SK-N-SH (cell line): ENCODE measurements around the gene IFNL3.
"Not testable (repeated sequence)": the region's sequence is repeated elsewhere in the genome, so short reads cannot be mapped to it uniquely, and the experiment has no call there.

ENCODE experiments used
- CTCF ChIP-seq: fragments of 200-600 bp; sonication (generic); IDR thresholded peaks from 2 replicates; pipeline ENCODE4 v1.6.1; 2017; ENCODE audit warnings: antibody characterized with exemption, mild to moderate bottlenecking, moderate library complexity
- GABPA ChIP-seq: IDR thresholded peaks from 2 replicates; pipeline ENCODE4 v1.4.0; 2012; ENCODE audit warnings: low read depth, mild to moderate bottlenecking
- JUND ChIP-seq: IDR thresholded peaks from 2 replicates; pipeline ENCODE4 v1.4.0; 2012
- MAX ChIP-seq: IDR thresholded peaks from 2 replicates; pipeline ENCODE4 v1.4.0; 2012; ENCODE audit warnings: low read depth
- MXI1 ChIP-seq: IDR thresholded peaks from 2 replicates; pipeline ENCODE4 v1.6.1; 2012; ENCODE audit warnings: mild to moderate bottlenecking, low read depth, low read length, improper control_type of control experiment
- TEAD4 ChIP-seq: IDR thresholded peaks from 2 replicates; pipeline ENCODE4 v1.4.0; 2012; ENCODE audit warnings: mild to moderate bottlenecking, borderline replicate concordance; ENCODE audit not compliant: insufficient read depth

- TF ChIP-seq CTCF, MAX, TEAD4, MXI1, JUND, GABPA: not testable (repeated sequence)
These were observed 360 bp upstream of the IFNL3 start for GRCh38 chr19:39245166-39245565.
